Transverse colon (tissue), 4 donors: ENCODE data around the gene FBXL3.
A peak's percentile ranks its signal among the peaks of the same experiment; 100 is the strongest.

ENCODE experiments used
- EP300 ChIP-seq: sonication (generic); formaldehyde crosslinking; IDR thresholded peaks from one replicate; pipeline ENCODE4 v1.6.1; 2017; ENCODE audit warnings: antibody characterized with exemption, low read depth
- POLR2A ChIP-seq: fragments of 450-650 bp; IDR thresholded peaks from one replicate; pipeline ENCODE4 v1.6.1; 2016; ENCODE audit warnings: antibody characterized with exemption, mild to moderate bottlenecking, moderate library complexity
- POLR2AphosphoS5 ChIP-seq, 3 donors: sonication (generic); formaldehyde crosslinking; IDR thresholded peaks; one replicate each; pipeline ENCODE4 v1.6.1; 2016; ENCODE audit warnings: antibody characterized with exemption in 3 of 3
- TF ChIP-seq, protein P1 (sequence below), 5 experiments: fragments of 200-600 bp in 3 of 5; fragments of 450-650 bp in 2 of 5; sonication (generic) in 3 of 5; IDR thresholded peaks; 1 replicate in 2 of 5; 2 replicates in 3 of 5; pipeline ENCODE4 v1.5.1; 2016 to 2017; ENCODE audit warnings: antibody characterized with exemption in 5 of 5, inconsistent platforms in 3 of 5, mild to moderate bottlenecking in 2 of 5, moderate library complexity in 1 of 5

DNA sequence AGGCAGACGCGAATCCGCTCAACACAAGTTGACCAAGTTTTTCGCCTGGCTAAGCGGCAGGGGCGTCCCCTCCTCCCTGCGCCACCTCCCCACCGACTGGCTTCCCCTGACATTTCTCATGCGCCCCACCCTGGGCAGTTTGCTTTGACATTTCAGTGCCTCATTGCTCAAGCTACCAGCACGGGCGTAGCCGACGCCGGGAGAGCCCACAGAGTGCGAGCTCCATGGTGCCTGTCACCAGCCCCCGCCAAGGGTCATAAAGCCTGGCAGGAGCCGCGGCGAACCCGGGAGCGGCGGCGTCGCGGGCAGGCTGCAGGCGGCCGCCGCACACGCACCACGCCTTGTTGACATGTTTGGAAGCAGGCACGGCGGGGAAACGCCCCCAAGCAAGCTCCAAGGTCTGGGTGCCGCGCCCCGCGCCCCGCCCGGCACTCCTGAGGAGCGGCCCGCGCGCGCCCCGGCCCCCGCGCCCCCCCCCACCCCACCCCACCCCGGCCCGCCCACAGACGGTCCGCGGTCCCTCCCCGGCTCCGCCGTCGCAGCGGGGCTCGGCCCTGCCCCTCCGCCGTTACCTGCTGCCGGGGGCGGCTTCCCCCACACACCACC, 601 bp downstream of the FBXL3 start:
- TF ChIP-seq POLR2A (peak; percentile 72), POLR2AphosphoS5 (IDR thresholded peaks at IDR 0.05) (peak; percentile 55 to 74 (median 70)), EP300 (peak; percentile 46)
- TF ChIP-seq, protein P1, sequence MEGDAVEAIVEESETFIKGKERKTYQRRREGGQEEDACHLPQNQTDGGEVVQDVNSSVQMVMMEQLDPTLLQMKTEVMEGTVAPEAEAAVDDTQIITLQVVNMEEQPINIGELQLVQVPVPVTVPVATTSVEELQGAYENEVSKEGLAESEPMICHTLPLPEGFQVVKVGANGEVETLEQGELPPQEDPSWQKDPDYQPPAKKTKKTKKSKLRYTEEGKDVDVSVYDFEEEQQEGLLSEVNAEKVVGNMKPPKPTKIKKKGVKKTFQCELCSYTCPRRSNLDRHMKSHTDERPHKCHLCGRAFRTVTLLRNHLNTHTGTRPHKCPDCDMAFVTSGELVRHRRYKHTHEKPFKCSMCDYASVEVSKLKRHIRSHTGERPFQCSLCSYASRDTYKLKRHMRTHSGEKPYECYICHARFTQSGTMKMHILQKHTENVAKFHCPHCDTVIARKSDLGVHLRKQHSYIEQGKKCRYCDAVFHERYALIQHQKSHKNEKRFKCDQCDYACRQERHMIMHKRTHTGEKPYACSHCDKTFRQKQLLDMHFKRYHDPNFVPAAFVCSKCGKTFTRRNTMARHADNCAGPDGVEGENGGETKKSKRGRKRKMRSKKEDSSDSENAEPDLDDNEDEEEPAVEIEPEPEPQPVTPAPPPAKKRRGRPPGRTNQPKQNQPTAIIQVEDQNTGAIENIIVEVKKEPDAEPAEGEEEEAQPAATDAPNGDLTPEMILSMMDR (IDR thresholded peaks at IDR 0.05): peak in 1 of 5 experiments; percentile 8
